GM12878 (cell line): ENCODE measurements around the gene LARGE1. TPM values are rescaled to one million over a fixed set of nuclear protein-coding genes. Genes with fewer than 3 reads are reported as not detected.

Experiments used
- ATAC-seq: fragments of 200-7000 bp; cut with Tn5 transposase; 3 replicates; pipeline ENCODE4 v1.9.1; 2020; ENCODE audit warnings: mild to moderate bottlenecking, moderate library complexity
- BruUV-seq: library from RNA; stranded (reverse); fragments of 400-500 nt; replicated peaks from 2 replicates; lab custom pipeline; 2021; lab: Mats Ljungman, UMichigan
- CTCF ChIA-PET: fragments of 300-600 bp; sonication (Branson Sonifier 250); formaldehyde crosslinking; extraction: SDS; loops from one replicate; lab custom pipeline; 2021; ENCODE audit warnings: inconsistent platforms; lab: Yijun Ruan, JAX
- POLR2A ChIA-PET: fragments of 350-600 bp; formaldehyde crosslinking; extraction: SDS; loops from one replicate; lab custom pipeline; 2021; ENCODE audit warnings: inconsistent platforms; lab: Charles Lee
- RAD21 ChIA-PET: fragments of 300-600 bp; sonication (Branson Sonifier 250); formaldehyde crosslinking; loops from one replicate; lab custom pipeline; 2023; ENCODE audit warnings: antibody characterized with exemption; ENCODE audit not compliant: unreplicated experiment; lab: Charles Lee
- SMC1A ChIA-PET: fragments of 300-600 bp; sonication (Branson Sonifier 250); formaldehyde crosslinking; loops from one replicate; lab custom pipeline; 2023; ENCODE audit not compliant: unreplicated experiment, uncharacterized antibody; lab: Charles Lee
- DNase-seq: peaks from one replicate; pipeline ENCODE4 v3.0.0-alpha.2; 2011; ENCODE audit warnings: low read depth, low spot score
- FAIRE-seq: peaks from 3 replicates; lab custom pipeline; 2011; peaks lifted over from hg19 to GRCh38; lab: Jason Lieb, UNC
- H2AFZ ChIP-seq: 2 replicates; pipeline ENCODE4 v1.6.0; 2011; ENCODE audit warnings: low read depth, low read length, control low read depth; ENCODE audit not compliant: control insufficient read depth
- H3K27ac ChIP-seq: 2 replicates; pipeline ENCODE4 v1.5.1; 2011; ENCODE audit warnings: control low read depth; ENCODE audit not compliant: control insufficient read depth, insufficient read depth
- H3K27me3 ChIP-seq, 2 experiments: replicated peaks in 1 of 2; 2 replicates each; pipeline versions ENCODE4 v1.6.0 to v1.6.1; 2011; ENCODE audit warnings: low read length in 1 of 2; ENCODE audit not compliant: control insufficient read depth in 2 of 2, insufficient read depth in 2 of 2
- H3K36me3 ChIP-seq, 2 experiments: 2 replicates each; pipeline ENCODE4 v1.5.1; 2011; ENCODE audit warnings: low read length in 1 of 2; ENCODE audit not compliant: control insufficient read depth in 2 of 2, insufficient read depth in 2 of 2
- H3K4me1 ChIP-seq: 2 replicates; pipeline ENCODE4 v1.6.1; 2011; ENCODE audit warnings: mild to moderate bottlenecking, low read length, moderate library complexity, mixed read lengths; ENCODE audit not compliant: control insufficient read depth, insufficient read depth
- H3K4me2 ChIP-seq: 2 replicates; pipeline ENCODE4 v1.6.0; 2011; ENCODE audit warnings: control low read depth; ENCODE audit not compliant: control insufficient read depth, insufficient read depth
- H3K4me3 ChIP-seq: fragments of 200-600 bp; sonication (generic); 2 replicates; pipeline ENCODE4 v1.5.1; 2016
- H3K79me2 ChIP-seq: 2 replicates; pipeline ENCODE4 v1.6.0; 2011; ENCODE audit warnings: low read length; ENCODE audit not compliant: control insufficient read depth, insufficient read depth
- H3K9ac ChIP-seq: 2 replicates; pipeline ENCODE4 v1.8.0; 2011; ENCODE audit warnings: low read length, control low read depth, mixed read lengths; ENCODE audit not compliant: control insufficient read depth, insufficient read depth
- H3K9me3 ChIP-seq: replicated peaks from 3 replicates; pipeline ENCODE4 v1.5.1; 2011; ENCODE audit warnings: mild to moderate bottlenecking, low read length; ENCODE audit not compliant: control insufficient read depth, insufficient read depth
- H4K20me1 ChIP-seq: 2 replicates; pipeline ENCODE4 v1.6.0; 2011; ENCODE audit not compliant: control insufficient read depth, insufficient read depth
- BCL11A ChIP-seq: IDR thresholded peaks from 2 replicates; pipeline ENCODE4 v1.6.1; 2011; ENCODE audit warnings: low read depth, low read length
- HCFC1 ChIP-seq: fragments of 150-350 bp; IDR thresholded peaks from 2 replicates; pipeline ENCODE4 v1.6.1; 2014; ENCODE audit warnings: low read length
- MEF2A ChIP-seq: IDR thresholded peaks from 2 replicates; pipeline ENCODE4 v1.6.1; 2011; ENCODE audit warnings: low read depth, mild to moderate bottlenecking, low read length, moderate library complexity; ENCODE audit not compliant: insufficient read depth
- MYC ChIP-seq: IDR thresholded peaks from 2 replicates; pipeline ENCODE4 v1.6.1; 2011; ENCODE audit warnings: mild to moderate bottlenecking, low read length, moderate library complexity, inconsistent platforms; ENCODE audit not compliant: insufficient read depth, insufficient replicate concordance, insufficient read length, severe bottlenecking
- NFIC ChIP-seq: IDR thresholded peaks from 2 replicates; pipeline ENCODE4 v1.6.1; 2012; ENCODE audit warnings: low read depth, mild to moderate bottlenecking, inconsistent platforms, low read length, moderate library complexity
- PAX8 ChIP-seq: fragments of 450-650 bp; IDR thresholded peaks from 2 replicates; pipeline ENCODE4 v1.6.1; 2017; ENCODE audit warnings: mild to moderate bottlenecking, moderate library complexity
- SKIL ChIP-seq: fragments of 450-650 bp; IDR thresholded peaks from 2 replicates; pipeline ENCODE4 v1.6.1; 2017; ENCODE audit warnings: mild to moderate bottlenecking, low read depth, inconsistent platforms; ENCODE audit not compliant: poor library complexity, severe bottlenecking
- STAT1 ChIP-seq: fragments of 450-650 bp; conservative IDR thresholded peaks from 2 replicates; pipeline ENCODE4 v1.6.1; 2014; ENCODE audit warnings: antibody characterized with exemption, mild to moderate bottlenecking
- USF2 ChIP-seq: IDR thresholded peaks from 2 replicates; pipeline ENCODE4 v1.6.1; 2011; ENCODE audit warnings: low read depth, low read length, improper control_type of control experiment, borderline replicate concordance
- ZNF274 ChIP-seq: IDR thresholded peaks from one replicate; pipeline ENCODE4 v1.8.0; 2011; ENCODE audit not compliant: insufficient read length, insufficient read depth
- WGBS: methylation state at CpG from one replicate; pipeline ENCODE4 v1.1.6; 2016; ENCODE audit warnings: low lambda C conversion rate; ENCODE audit not compliant: insufficient replicate concordance, insufficient coverage; ENCODE audit errors: missing lambda C conversion rate; 5-methylcytosine and 5-hydroxymethylcytosine counted together
- in situ Hi-C: fragments of 300-500 bp; cut with MboI; formaldehyde crosslinking; loops from 9 replicates; pipeline ENCODE4 v1.14.3; 2018; ENCODE audit warnings: mixed read lengths
- intact Hi-C: fragments of 100-400 bp; cut with micrococcal nuclease; formaldehyde crosslinking; loops from one replicate; pipeline ENCODE4 v1.14.2; 2022; ENCODE audit not compliant: unreplicated experiment
- polyA plus RNA-seq, 11 experiments: library from polyadenylated mRNA; depleted of rRNA in 4 of 11; unstranded in 6 of 11; stranded (reverse) in 5 of 11; fragments of >200 nt; fragmentation: Nextera tagmentation in 4 of 11; fragmentation: Illumina TruSeq in 1 of 11; extraction: Ambion mirVana in 4 of 11; extraction: Trizol in 1 of 11; gene quantifications; 1 replicate in 1 of 11; 2 replicates in 10 of 11; pipeline versions ENCODE4 v1.2.1 to v1.2.3, GENCODE V29; 2011 to 2016; ENCODE audit warnings: inconsistent platforms in 2 of 11, missing spikeins in 2 of 11, low read depth in 1 of 11
- total RNA-seq, 4 experiments: library from RNA; depleted of rRNA in 3 of 4; stranded (reverse); fragments of >200 nt in 3 of 4; fragmentation: Illumina TruSeq in 1 of 4; extraction: Trizol in 1 of 4; gene quantifications; 2 replicates each; pipeline versions ENCODE4 v1.2.1 to v1.2.3, GENCODE V29; 2013 to 2021
- TF ChIP-seq, protein P1 (sequence below): IDR thresholded peaks from 2 replicates; pipeline ENCODE4 v1.6.1; 2012; ENCODE audit warnings: mild to moderate bottlenecking, low read depth, low read length
- TF ChIP-seq, protein P2 (sequence below): fragments of 450-650 bp; IDR thresholded peaks from 2 replicates; pipeline ENCODE4 v1.6.1; 2017; ENCODE audit warnings: mild to moderate bottlenecking

Gene LARGE1
- total and polyA plus RNA-seq, 10 of the 15 experiments (the other 5 are each of a cell fraction or from before 2014, with no cell fraction given) = 3.2 to 41.4 (median 17.3) TPM

GRCh38 chr22:33513388-33514338 lies 406.6 kb downstream of the LARGE1 start (continued):
- TF ChIP-seq USF2 = no peak

DNA sequence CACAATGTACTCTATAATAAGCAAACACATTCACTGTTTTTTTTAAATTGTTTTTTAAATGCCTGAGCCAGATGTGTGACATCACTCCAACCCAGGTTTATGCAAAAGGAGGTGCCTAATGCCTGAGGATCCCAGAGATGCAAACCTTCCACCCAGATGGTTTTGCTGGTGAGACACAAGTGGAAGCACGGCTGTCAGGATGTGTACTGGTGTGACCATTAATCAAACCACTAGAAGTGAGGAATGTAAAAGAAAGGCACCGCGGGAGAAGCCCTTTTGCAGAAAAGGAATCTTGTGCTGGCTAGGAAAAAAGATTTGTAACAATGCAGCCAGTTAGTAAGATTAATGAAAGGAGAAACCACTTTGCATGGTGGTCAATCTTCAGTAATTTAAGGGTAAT lies 407.4 kb downstream of the LARGE1 start:
- no TSS peak for BruUV-seq
- no peak for DNase-seq
- no peaks in the 10 kb centered on the region for H3K27me3 ChIP-seq
- no peaks in the 10 kb centered on the region for H4K20me1 ChIP-seq
- no peak for FAIRE-seq
- H3K9ac ChIP-seq = no peak overlapping the region
- SMC1A ChIA-PET = interaction anchor here (1.0 kb wide), 1 partner anchor 401 kb away, joined by 3 read pairs; no protein-coding TSS in a partner anchor
- intact Hi-C loops = no loop called here
- no peak overlapping the region for H3K27ac ChIP-seq
- no peak overlapping the region for H3K4me2 ChIP-seq
- ATAC-seq = no peak
- POLR2A ChIA-PET = no interaction called here
- no peak overlapping the region for H3K4me3 ChIP-seq
- no peaks in the 10 kb centered on the region for H3K79me2 ChIP-seq
- H3K36me3 ChIP-seq = no peaks in the 10 kb centered on the region
- in situ Hi-C loops = loop anchor here (10.0 kb wide), 1 partner anchor 1512 kb away; no protein-coding TSS in a partner anchor
- H3K9me3 ChIP-seq = no peaks in the 10 kb centered on the region
- CTCF ChIA-PET = interaction anchor here (0.6 kb wide), 1 partner anchor 211 kb away, joined by 3 read pairs; no protein-coding TSS in a partner anchor
- 98% methylated on average over 3 of the region's 3 CpGs for WGBS
- RAD21 ChIA-PET = interaction anchor here (0.8 kb wide), 1 partner anchor 211 kb away, joined by 3 read pairs; no protein-coding TSS in a partner anchor
- no peaks in the 10 kb centered on the region for H3K4me1 ChIP-seq
- no peak overlapping the region for H2AFZ ChIP-seq
- no peak for TF ChIP-seq MYC
- TF ChIP-seq STAT1 = no peak
- TF ChIP-seq NFIC = no peak
- no peak for TF ChIP-seq ZNF274
- no peak for TF ChIP-seq PAX8
- TF ChIP-seq MEF2A = no peak
- no peak for TF ChIP-seq SKIL
- TF ChIP-seq, protein P1, sequence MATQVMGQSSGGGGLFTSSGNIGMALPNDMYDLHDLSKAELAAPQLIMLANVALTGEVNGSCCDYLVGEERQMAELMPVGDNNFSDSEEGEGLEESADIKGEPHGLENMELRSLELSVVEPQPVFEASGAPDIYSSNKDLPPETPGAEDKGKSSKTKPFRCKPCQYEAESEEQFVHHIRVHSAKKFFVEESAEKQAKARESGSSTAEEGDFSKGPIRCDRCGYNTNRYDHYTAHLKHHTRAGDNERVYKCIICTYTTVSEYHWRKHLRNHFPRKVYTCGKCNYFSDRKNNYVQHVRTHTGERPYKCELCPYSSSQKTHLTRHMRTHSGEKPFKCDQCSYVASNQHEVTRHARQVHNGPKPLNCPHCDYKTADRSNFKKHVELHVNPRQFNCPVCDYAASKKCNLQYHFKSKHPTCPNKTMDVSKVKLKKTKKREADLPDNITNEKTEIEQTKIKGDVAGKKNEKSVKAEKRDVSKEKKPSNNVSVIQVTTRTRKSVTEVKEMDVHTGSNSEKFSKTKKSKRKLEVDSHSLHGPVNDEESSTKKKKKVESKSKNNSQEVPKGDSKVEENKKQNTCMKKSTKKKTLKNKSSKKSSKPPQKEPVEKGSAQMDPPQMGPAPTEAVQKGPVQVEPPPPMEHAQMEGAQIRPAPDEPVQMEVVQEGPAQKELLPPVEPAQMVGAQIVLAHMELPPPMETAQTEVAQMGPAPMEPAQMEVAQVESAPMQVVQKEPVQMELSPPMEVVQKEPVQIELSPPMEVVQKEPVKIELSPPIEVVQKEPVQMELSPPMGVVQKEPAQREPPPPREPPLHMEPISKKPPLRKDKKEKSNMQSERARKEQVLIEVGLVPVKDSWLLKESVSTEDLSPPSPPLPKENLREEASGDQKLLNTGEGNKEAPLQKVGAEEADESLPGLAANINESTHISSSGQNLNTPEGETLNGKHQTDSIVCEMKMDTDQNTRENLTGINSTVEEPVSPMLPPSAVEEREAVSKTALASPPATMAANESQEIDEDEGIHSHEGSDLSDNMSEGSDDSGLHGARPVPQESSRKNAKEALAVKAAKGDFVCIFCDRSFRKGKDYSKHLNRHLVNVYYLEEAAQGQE = no peak
- TF ChIP-seq HCFC1 = no peak
- no peak for TF ChIP-seq BCL11A
- TF ChIP-seq, protein P2, sequence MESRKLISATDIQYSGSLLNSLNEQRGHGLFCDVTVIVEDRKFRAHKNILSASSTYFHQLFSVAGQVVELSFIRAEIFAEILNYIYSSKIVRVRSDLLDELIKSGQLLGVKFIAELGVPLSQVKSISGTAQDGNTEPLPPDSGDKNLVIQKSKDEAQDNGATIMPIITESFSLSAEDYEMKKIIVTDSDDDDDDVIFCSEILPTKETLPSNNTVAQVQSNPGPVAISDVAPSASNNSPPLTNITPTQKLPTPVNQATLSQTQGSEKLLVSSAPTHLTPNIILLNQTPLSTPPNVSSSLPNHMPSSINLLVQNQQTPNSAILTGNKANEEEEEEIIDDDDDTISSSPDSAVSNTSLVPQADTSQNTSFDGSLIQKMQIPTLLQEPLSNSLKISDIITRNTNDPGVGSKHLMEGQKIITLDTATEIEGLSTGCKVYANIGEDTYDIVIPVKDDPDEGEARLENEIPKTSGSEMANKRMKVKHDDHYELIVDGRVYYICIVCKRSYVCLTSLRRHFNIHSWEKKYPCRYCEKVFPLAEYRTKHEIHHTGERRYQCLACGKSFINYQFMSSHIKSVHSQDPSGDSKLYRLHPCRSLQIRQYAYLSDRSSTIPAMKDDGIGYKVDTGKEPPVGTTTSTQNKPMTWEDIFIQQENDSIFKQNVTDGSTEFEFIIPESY = no peak
